ENCODE measurements around the gene HEMGN. TPM values are rescaled to one million over a fixed set of nuclear protein-coding genes. Genes with fewer than 3 reads are reported as not detected.

The HEMGN gene
- polyA plus RNA-seq, 3 donors: 2.1 to 2.9 (median 2.4) TPM

DNA sequence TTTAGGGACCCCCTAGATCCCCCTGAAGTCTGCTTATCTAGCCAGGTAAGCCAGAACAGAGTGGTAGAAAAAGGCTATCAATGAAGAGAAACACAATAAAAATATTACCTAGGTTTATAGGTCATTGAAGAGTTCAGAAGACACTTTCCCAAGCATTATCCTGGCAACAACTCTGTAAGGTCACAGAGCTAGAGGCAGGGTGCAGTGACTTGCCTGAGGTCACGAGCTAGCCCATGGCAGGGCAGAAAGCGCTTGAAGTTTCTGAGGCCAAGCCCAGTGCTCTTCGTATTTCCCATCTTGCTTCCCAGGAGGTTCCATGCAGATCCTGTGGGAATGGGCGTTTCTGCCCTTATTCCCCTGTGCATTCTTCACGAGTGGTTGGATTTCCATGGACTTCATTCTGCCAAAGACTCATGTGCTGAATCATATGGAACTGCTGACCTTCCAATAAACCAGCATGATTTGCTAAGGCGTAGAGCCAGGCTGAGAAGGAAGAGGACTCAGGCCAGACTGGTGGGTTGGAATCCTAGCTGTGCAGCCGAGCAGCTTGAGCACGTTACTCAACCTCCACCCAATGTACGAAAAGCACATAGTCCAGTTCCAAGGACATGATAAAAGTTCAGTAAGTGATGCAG is 37.8 kb downstream of the HEMGN start:
- DNase-seq: no peak

DNA sequence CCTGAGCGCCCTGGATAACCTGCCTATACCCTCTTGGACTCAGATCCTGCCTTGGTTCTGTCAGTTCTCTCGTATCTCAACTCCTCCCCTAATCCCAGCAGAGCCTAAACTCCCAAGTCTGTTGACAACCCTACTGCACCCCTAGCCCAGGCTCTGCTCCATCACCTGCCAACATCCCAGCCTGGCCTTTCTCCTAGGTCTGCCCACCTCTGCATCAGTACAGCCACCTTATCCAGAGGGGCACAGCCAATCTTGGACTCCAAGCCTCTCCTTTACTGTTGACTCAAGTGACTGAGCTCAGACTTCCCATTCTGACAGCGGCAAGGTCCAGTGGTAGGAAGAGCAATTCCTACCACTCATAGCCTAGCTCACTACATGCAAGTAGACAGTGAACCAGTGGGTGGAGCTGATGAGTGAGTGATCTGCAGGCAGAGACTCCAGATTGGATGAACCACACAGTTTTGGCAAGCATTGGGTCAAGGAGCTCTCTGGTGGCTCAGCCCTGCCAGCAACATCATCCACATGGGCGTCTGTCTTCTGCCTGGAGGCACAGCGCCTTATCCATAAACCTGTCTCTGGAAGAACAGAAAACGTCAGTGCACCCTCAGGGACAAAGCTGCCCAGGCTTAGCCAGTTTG is 42.2 kb downstream of the HEMGN start:
- DNase-seq: no peak

DNA sequence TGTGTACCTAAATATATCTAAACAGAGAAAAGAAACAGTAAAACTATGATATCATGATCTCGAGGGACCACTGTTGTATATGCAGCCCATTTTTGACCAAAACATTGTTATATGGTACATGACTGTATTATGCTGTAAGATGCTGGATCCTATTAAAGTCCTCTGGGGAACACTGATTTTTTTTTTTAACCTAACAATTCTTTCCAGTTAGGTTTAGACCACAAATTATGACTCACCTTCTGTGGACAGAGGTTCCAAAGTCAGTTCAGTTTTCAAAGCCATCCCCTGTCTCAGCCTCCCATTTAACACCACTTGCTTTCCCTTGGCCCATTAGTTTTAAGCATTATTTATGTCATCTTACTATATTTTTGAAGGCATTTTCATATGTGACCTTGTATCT is 42.8 kb downstream of the HEMGN start:
- no peak for DNase-seq

DNA sequence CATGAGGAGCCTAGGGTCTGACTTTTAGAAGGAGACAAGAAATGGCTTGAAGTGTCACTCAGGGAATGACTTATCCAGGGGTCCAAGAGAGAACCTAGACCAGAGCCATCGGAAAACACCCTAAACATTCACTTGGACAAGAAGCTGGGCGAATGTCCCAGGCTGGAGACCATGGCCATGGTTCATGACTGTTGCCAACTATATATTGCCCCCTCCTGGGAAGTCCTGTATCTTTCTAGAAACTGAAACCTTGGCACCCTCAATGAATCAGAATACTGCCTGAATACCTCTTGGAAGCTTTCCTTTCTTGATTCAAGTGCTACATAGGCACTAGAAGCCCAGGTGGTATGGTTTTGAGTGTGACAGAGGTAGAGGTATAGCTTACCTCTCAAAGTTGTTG is 45.6 kb downstream of the HEMGN start:
- no peak for DNase-seq

DNA sequence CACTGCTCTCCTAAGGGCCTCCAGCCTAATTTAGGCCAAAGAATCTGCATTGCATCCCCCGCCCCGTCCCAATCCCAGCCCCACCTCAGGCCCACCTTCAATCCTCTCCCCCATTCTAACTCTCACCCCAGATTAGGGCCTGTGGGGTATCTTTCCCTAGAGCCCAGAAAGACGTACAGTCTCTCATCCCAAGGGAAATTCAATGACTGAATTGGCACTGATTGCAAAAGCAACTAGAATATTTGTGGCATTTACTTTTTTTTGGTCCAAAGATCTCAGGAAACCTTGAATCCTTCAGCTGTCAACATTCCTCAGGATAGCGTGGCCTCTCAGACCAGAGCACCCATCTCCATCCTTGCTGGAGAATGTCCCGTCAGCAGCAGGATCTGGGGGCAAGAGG is 46.2 kb downstream of the HEMGN start:
- DNase-seq: no peak

DNA sequence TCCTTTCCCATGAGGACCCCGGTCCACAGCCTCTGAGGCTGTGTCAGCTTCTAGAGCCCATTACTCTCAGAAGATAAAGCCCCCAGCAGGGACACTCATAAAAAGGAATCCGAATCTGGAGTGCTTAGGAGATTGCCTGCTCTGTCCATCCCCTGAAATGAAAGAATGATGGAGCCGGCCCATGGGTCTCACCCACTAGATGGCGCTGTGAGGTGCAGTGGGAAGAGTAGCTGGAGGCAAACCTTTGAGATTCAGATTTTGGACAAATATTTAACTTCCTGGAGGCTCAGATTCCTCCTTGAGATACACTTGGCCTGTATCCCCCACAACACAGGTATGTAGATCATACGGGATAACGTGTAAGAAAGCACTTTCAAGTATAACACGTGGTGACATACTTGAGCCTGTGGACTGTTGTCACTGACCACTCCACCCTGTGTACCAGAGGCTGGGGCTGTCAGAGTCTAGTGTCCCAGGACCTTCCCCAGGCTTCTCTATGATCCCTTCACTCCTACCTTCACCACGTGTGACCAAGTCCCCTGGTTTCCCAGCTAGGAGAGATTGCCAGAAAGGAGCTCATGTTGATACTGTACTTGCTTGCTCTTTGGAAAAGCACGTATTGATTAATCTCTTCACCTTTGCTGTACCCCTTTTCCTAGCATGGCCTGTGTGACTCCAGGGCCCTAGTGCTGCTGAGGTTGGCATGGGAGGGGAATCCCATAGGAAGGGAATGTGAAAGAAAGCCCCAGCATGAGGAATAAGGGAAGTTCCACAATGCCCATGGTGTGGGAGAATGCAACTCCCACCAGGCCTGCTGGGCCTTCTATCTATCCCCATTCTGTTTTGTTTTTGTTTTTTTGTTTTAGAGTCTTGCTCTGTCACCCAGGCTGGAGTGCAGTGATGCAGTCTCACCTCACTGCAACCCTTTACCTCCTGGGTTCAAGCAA is 47.8 kb downstream of the HEMGN start:
- DNase-seq: no peak

DNA sequence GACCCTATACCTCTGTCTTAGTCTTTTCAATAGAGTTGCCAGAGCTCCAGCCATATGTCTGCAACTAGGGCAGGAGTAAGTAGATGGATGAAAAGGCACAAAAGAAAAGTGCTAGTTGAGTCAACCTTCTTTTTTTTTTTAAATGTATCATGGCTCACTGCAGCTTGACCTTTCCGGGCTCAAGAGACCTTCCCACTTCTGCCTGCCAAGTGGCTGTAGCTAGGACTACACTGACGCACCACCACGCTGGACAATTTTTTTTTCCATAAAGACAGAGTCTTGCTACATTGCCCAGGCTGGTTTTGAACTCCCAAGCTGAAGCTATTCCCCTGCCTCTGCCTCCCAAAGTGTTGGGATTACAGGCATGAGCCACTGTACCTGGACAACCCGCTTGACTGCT is 57.6 kb downstream of the HEMGN start:
- no peak for DNase-seq

Other genes starting within 250 kb of the HEMGN start
- 10 to 100 TPM; 33.5 to 34.0 (median 34.0) TPM for gene XPA, start 240.8 kb downstream of the HEMGN start, polyA plus RNA-seq (ENCODE audit: insufficient read length in 3 of 3)
- under 1 TPM in 1 of 3 donors, not detected in 2; 0.03 TPM for gene FOXE1, start 84.9 kb downstream of the HEMGN start, polyA plus RNA-seq (ENCODE audit: insufficient read length in 3 of 3)
- gene TRMO, start 15.7 kb downstream of the HEMGN start, polyA plus RNA-seq (ENCODE audit: insufficient read length in 3 of 3): 10 to 100 TPM; 19.0 to 21.7 (median 19.9) TPM
- 100 to 1,000 TPM; 217 to 273 (median 241) TPM for gene ANP32B, start 45.2 kb upstream of the HEMGN start, polyA plus RNA-seq (ENCODE audit: insufficient read length in 3 of 3)
- gene NANS, start 118.6 kb upstream of the HEMGN start, polyA plus RNA-seq (ENCODE audit: insufficient read length in 3 of 3): 10 to 100 TPM; 38.2 to 45.0 (median 41.7) TPM
- 1 to 10 TPM; 5.2 to 7.2 (median 6.9) TPM for gene TRIM14, start 181.1 kb upstream of the HEMGN start, polyA plus RNA-seq (ENCODE audit: insufficient read length in 3 of 3)

All from renal pelvis (tissue), 4 donors.